Astrocyte (in vitro differentiated cells and primary cell): ENCODE results near the gene SLC6A9.

Experiments
- CTCF ChIP-seq: IDR thresholded peaks from 2 replicates; pipeline ENCODE4 v1.5.1; 2011; ENCODE audit warnings: low read depth, mild to moderate bottlenecking, inconsistent platforms, low read length, moderate library complexity; ENCODE audit not compliant: insufficient read depth
- EZH2 ChIP-seq: IDR thresholded peaks from 2 replicates; pipeline ENCODE4 v1.6.1; 2012; ENCODE audit warnings: mild to moderate bottlenecking, low read length, inconsistent platforms; ENCODE audit not compliant: insufficient read depth

DNA sequence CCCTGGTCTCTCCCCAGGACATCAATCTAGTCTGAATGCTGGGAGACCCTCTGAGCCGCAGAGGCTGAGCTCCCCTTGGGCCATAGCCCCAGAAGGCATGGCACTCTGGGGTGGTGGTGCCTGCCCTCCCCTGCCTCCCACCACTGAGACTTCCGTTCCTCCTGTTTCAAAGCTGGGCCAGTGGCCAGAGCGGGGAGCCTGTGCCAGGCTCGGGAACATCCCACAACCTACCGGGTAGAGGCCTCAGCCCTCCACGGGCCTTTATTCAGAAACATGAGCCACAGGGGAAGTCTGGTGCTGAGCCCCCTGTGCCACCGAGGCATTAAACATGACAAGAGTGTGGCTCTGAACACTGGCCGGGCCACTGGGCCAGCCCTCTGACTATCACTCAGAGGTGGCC is 31.8 kb downstream of the SLC6A9 start:
- TF ChIP-seq CTCF (no peak), EZH2 (no peak)
